Gastroesophageal sphincter (tissue), 4 donors: Measurements from ENCODE around the gene MRPS5. TPM values are rescaled to one million over a fixed set of nuclear protein-coding genes. Genes with fewer than 3 reads are reported as not detected.
A peak's percentile ranks its signal among the peaks of the same experiment; 100 is the strongest.

Source experiments
- ATAC-seq: fragments of 150-250 bp; one replicate; pipeline ENCODE4 v1.9.1; 2016; ENCODE audit warnings: mild to moderate bottlenecking, moderate library complexity
- H3K27ac ChIP-seq, 4 donors: fragments of 200-600 bp; sonication (generic) in 3 of 4; 1 replicate in 3 of 4; 2 replicates in 1 of 4; pipeline ENCODE4 v1.5.1; 2016 to 2019
- H3K27me3 ChIP-seq: fragments of 200-600 bp; sonication (generic); one replicate; pipeline ENCODE4 v1.5.1; 2019
- H3K36me3 ChIP-seq, 2 donors: fragments of 200-600 bp; sonication (generic); one replicate each; pipeline ENCODE4 v1.5.1; 2019; ENCODE audit warnings: control low read depth in 1 of 2
- H3K4me1 ChIP-seq, 3 donors: fragments of 200-600 bp; sonication (generic); 1 replicate in 2 of 3; 2 replicates in 1 of 3; pipeline ENCODE4 v1.5.1; 2016 to 2019; ENCODE audit warnings: control low read depth in 2 of 3
- H3K4me3 ChIP-seq, 2 donors: fragments of 200-600 bp; sonication (generic); one replicate each; pipeline ENCODE4 v1.5.1; 2019; ENCODE audit warnings: mild to moderate bottlenecking in 1 of 2, moderate library complexity in 1 of 2
- H3K9me3 ChIP-seq, 3 donors: fragments of 200-600 bp; sonication (generic); one replicate each; pipeline ENCODE4 v1.5.1; 2017 to 2019; ENCODE audit warnings: control low read depth in 2 of 3
- EP300 ChIP-seq: sonication (generic); formaldehyde crosslinking; IDR thresholded peaks from one replicate; pipeline ENCODE4 v1.6.1; 2017; ENCODE audit warnings: antibody characterized with exemption, mild to moderate bottlenecking
- POLR2A ChIP-seq, 2 donors: fragments of 450-650 bp; IDR thresholded peaks; one replicate each; pipeline ENCODE4 v1.6.1; 2017; ENCODE audit warnings: antibody characterized with exemption in 2 of 2, mild to moderate bottlenecking in 2 of 2, moderate library complexity in 1 of 2
- POLR2AphosphoS5 ChIP-seq: sonication (generic); formaldehyde crosslinking; IDR thresholded peaks from one replicate; pipeline ENCODE4 v1.6.1; 2017; ENCODE audit warnings: antibody characterized with exemption
- WGBS, 2 donors: methylation state at CpG; one replicate each; pipeline ENCODE4 v1.1.5; 2018; ENCODE audit warnings: low coverage in 1 of 2; 5-methylcytosine and 5-hydroxymethylcytosine counted together
- total RNA-seq, 4 donors: library from RNA; depleted of rRNA; stranded (reverse); fragments of >200 nt; gene quantifications; one replicate each; pipeline ENCODE4 v1.1.0, GENCODE V29; 2016
- TF ChIP-seq, protein P1 (sequence below), 4 experiments: fragments of 200-600 bp in 2 of 4; fragments of 450-650 bp in 2 of 4; sonication (generic) in 1 of 4; IDR thresholded peaks; one replicate each; pipeline ENCODE4 v1.5.1; 2017 to 2019; ENCODE audit warnings: antibody characterized with exemption in 4 of 4, mild to moderate bottlenecking in 2 of 4, moderate library complexity in 2 of 4

Gene MRPS5
- total RNA-seq, 4 donors from 2014 or later = 33.0 to 46.3 (median 41.3) TPM

DNA sequence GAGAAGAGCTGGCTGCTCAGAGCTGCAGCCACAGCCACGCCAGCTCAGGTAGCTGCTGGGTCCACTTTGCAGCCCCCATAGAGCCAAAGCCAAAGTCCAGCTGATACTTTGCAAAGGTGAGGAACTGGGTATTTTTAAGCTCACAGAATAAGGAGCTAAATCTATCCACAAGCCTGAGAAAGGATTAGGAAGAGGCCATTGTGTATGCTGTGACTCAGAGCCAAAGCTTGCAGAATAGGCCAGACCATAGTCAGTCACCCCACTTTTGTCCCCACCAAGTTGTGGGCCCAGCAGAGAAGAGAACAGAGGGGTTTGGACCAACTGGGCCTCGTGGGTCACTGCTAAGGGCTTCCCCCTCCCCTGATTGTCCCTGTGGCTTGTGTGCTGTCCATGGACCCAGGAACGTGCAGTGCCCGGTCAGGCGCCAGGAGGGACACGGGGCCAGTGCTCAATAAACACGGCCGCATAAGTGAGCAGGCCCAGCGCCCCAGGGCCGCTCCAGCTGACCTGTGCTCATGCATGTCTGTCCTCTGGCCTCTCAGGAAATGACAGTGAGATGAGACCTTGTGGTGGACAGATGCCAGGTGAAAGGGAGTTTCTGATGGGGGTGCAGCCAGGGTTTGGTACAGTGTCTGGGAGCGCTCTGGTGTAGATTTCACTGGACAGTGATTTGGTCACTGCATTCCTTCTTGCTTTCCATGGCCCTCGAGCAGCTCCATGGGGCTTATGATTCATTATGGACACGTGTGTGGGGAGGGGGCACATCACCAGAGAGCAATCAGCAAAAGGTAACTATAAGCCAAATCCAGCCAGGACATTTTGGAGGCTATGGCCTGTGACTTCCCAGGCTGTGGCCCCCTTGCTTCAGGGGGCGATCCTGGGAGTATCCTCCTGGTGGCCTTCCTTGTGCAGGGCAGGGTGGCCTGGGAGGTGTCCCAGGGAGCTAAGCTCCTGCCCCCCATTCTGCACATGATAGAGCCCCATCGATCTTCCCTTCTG lies 64.8 kb downstream of the MRPS5 start:
- WGBS, 2 donors = no CpG with 5 or more reads among the region's 15 CpGs
- peak; percentile 11 for TF ChIP-seq POLR2AphosphoS5
- TF ChIP-seq, protein P1, sequence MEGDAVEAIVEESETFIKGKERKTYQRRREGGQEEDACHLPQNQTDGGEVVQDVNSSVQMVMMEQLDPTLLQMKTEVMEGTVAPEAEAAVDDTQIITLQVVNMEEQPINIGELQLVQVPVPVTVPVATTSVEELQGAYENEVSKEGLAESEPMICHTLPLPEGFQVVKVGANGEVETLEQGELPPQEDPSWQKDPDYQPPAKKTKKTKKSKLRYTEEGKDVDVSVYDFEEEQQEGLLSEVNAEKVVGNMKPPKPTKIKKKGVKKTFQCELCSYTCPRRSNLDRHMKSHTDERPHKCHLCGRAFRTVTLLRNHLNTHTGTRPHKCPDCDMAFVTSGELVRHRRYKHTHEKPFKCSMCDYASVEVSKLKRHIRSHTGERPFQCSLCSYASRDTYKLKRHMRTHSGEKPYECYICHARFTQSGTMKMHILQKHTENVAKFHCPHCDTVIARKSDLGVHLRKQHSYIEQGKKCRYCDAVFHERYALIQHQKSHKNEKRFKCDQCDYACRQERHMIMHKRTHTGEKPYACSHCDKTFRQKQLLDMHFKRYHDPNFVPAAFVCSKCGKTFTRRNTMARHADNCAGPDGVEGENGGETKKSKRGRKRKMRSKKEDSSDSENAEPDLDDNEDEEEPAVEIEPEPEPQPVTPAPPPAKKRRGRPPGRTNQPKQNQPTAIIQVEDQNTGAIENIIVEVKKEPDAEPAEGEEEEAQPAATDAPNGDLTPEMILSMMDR (IDR thresholded peaks at IDR 0.05) = no peak
- ATAC-seq = peak; percentile 29

DNA sequence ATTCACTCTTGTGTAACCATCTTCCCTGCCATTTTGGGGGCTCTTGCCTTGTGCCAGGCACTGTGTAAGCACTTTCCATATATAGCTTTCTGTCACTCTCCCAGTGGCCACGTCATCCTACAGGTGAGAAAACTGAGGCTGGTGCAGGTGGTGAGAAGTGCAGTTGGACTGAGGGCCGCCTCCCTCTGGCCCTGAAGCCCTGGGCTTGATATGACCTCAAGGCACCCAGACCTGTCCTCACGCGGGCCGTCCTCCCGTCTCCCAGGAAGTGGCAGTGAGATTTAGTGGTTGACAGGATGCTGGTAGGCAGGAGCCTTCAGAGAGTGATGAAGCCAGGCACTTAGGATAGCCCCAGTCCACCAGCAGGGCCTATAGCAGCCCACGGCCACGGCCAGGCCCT lies 65.6 kb downstream of the MRPS5 start:
- peaks cover 63% of the 10 kb centered on the region for H3K27me3 ChIP-seq
- H3K9me3 ChIP-seq = no peaks in the 10 kb centered on the region
- no peaks in the 10 kb centered on the region for H3K36me3 ChIP-seq
- ATAC-seq = no peak
- WGBS, 2 donors = 100% methylated on average over 2 of the region's 8 CpGs; no CpG with 5 or more reads in 1 of the 2 donors
- H3K27ac ChIP-seq = peak overlapping the region in 3 of 4 donors; percentile 17 to 38 (median 33)
- H3K4me1 ChIP-seq = no peaks in the 10 kb centered on the region
- H3K4me3 ChIP-seq = no peak overlapping the region
- TF ChIP-seq EP300 (no peak), POLR2A (IDR thresholded peaks at IDR 0.05) (no peak), POLR2AphosphoS5 (no peak)
- TF ChIP-seq, protein P1 (IDR thresholded peaks at IDR 0.05) = no peak

More for the DNA sequence above, 64.8 kb downstream of the MRPS5 start:
- Histone ChIP-seq H3K4me3 (no peak overlapping the region), H3K36me3 (no peaks in the 10 kb centered on the region), H3K4me1 (no peaks in the 10 kb centered on the region), H3K27ac (peak overlapping the region in 3 of 4 donors; percentile 33 to 38 (median 37)), H3K27me3 (peaks cover 66% of the 10 kb centered on the region), H3K9me3 (no peaks in the 10 kb centered on the region)

DNA sequence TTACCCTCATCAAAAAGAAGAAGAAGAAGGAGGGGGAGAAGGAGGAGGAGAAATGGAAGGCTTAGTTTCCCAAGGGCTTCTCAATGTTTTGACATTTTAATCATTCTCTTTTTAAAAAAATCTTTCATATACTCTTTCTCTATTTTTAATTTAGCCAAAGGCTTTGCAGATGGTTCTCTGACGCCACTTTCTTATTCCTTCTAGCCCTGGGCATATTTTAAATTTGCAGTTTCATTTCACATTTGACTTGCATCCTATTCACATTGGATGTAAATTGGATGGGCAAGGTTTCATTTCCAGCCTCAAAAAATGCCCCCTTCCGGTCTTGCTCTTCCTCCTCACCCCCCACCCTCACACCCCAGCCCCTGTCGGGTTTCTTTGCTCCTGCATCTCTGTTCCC lies 66.3 kb downstream of the MRPS5 start:
- Histone ChIP-seq H3K27me3 (peaks cover 63% of the 10 kb centered on the region), H3K4me3 (no peak overlapping the region), H3K9me3 (no peaks in the 10 kb centered on the region), H3K27ac (no peak overlapping the region), H3K4me1 (no peaks in the 10 kb centered on the region), H3K36me3 (no peaks in the 10 kb centered on the region)
- WGBS, 2 donors = 57 to 63% methylated on average over 1 to 3 of the region's 3 CpGs
- ATAC-seq = no peak
- TF ChIP-seq POLR2A (IDR thresholded peaks at IDR 0.05) (no peak), EP300 (no peak), POLR2AphosphoS5 (no peak)
- TF ChIP-seq, protein P1 (IDR thresholded peaks at IDR 0.05) = no peak

DNA sequence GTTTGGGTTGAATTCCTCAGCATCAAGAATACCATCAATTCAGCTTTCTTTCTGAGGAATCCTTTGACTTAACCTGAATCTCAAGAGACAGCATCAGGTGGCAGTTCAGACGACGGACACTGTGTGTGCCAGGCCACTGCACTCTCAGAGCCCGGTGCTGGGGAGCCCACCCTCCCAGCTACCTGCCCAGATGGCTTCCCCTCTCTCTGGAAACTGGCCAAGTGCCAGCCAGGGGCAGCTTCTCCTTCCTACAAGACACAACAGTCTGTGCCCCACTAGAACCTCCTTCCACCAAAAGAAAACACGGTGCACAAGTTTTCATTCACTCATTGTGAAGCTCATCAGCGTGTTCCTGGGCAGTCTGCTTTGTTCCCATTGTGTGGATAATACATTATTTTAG lies 67.6 kb downstream of the MRPS5 start:
- no peaks in the 10 kb centered on the region for H3K4me1 ChIP-seq
- TF ChIP-seq, protein P1 (IDR thresholded peaks at IDR 0.05) = no peak
- TF ChIP-seq POLR2A (IDR thresholded peaks at IDR 0.05) (no peak), POLR2AphosphoS5 (no peak), EP300 (no peak)
- no peak overlapping the region for H3K4me3 ChIP-seq
- WGBS, 2 donors = 20 to 58% methylated on average over 1 to 2 of the region's 5 CpGs
- H3K9me3 ChIP-seq = no peaks in the 10 kb centered on the region
- no peak for ATAC-seq
- peaks cover 61% of the 10 kb centered on the region for H3K27me3 ChIP-seq
- no peak overlapping the region for H3K27ac ChIP-seq
- no peaks in the 10 kb centered on the region for H3K36me3 ChIP-seq

DNA sequence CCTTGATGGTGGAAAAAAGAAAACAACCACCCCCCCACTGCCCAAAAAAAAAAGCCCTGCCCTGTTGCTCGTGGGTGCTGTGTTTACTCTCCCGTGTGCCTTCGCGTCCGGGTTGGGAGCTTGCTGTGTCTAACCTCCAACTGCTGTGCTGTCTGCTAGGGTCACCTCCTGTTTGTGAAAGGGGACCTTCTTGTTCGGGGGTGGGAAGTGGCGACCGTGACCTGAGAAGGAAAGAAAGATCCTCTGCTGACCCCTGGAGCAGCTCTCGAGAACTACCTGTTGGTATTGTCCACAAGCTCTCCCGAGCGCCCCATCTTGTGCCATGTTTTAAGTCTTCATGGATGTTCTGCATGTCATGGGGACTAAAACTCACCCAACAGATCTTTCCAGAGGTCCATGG lies 68.1 kb downstream of the MRPS5 start:
- no peak overlapping the region for H3K27ac ChIP-seq
- ATAC-seq = no peak

More for the DNA sequence above, 68.1 kb downstream of the MRPS5 start:
- TF ChIP-seq EP300 = no peak
- TF ChIP-seq, protein P1 (IDR thresholded peaks at IDR 0.05) = peak in 3 of 4 experiments; percentile 9 to 48 (median 14)
- TF ChIP-seq POLR2A (IDR thresholded peaks at IDR 0.05) = no peak
- TF ChIP-seq POLR2AphosphoS5 = no peak
- no peak overlapping the region for H3K4me3 ChIP-seq
- no peaks in the 10 kb centered on the region for H3K4me1 ChIP-seq
- peaks cover 61% of the 10 kb centered on the region for H3K27me3 ChIP-seq
- WGBS, 2 donors = 24 to 55% methylated on average over 3 to 11 of the region's 11 CpGs
- no peaks in the 10 kb centered on the region for H3K9me3 ChIP-seq
- no peaks in the 10 kb centered on the region for H3K36me3 ChIP-seq
